HEK293T (cell line): Measurements from ENCODE around the gene PHACTR2.

Experiments used
- CTCF ChIA-PET: fragments of 350-600 bp; formaldehyde crosslinking; extraction: SDS; loops from one replicate; lab custom pipeline; 2021; ENCODE audit warnings: antibody characterized with exemption, inconsistent platforms; lab: Yijun Ruan, JAX
- POLR2A ChIA-PET: fragments of 350-600 bp; formaldehyde crosslinking; extraction: SDS; loops from one replicate; lab custom pipeline; 2020; ENCODE audit warnings: antibody characterized with exemption, inconsistent platforms; lab: Yijun Ruan, JAX
- DNase-seq: peaks from one replicate; pipeline ENCODE4 v3.0.0; 2012; ENCODE audit warnings: mixed read lengths; ENCODE audit errors: extremely low spot score
- ARNT ChIP-seq: fragments of 450-650 bp; IDR thresholded peaks from 2 replicates; pipeline ENCODE4 v1.6.1; 2017; ENCODE audit warnings: mild to moderate bottlenecking
- BHLHE40 ChIP-seq: fragments of 450-650 bp; IDR thresholded peaks from 2 replicates; pipeline ENCODE4 v1.6.1; 2016; ENCODE audit warnings: mild to moderate bottlenecking, moderate library complexity, borderline replicate concordance
- CTBP1 ChIP-seq: fragments of 450-650 bp; IDR thresholded peaks from 2 replicates; pipeline ENCODE4 v1.6.1; 2016; ENCODE audit warnings: borderline replicate concordance
- ELF4 ChIP-seq: fragments of 450-650 bp; IDR thresholded peaks from 2 replicates; pipeline ENCODE4 v1.6.1; 2017; ENCODE audit warnings: antibody characterized with exemption
- FOXA1 ChIP-seq: fragments of 450-650 bp; IDR thresholded peaks from 2 replicates; pipeline ENCODE4 v1.6.1; 2016; ENCODE audit warnings: mild to moderate bottlenecking
- FOXK2 ChIP-seq: fragments of 450-650 bp; IDR thresholded peaks from 2 replicates; pipeline ENCODE4 v1.6.1; 2016; ENCODE audit warnings: mild to moderate bottlenecking
- FOXM1 ChIP-seq: fragments of 450-650 bp; IDR thresholded peaks from 2 replicates; pipeline ENCODE4 v1.6.1; 2017; ENCODE audit warnings: mild to moderate bottlenecking, borderline replicate concordance
- HDGF ChIP-seq: fragments of 450-650 bp; IDR thresholded peaks from 2 replicates; pipeline ENCODE4 v1.6.1; 2017; ENCODE audit warnings: antibody characterized with exemption, borderline replicate concordance
- L3MBTL2 ChIP-seq: fragments of 450-650 bp; conservative IDR thresholded peaks from 2 replicates; pipeline ENCODE4 v1.6.1; 2016; ENCODE audit warnings: mild to moderate bottlenecking
- LEF1 ChIP-seq: fragments of 450-650 bp; IDR thresholded peaks from 2 replicates; pipeline ENCODE4 v1.6.1; 2017; ENCODE audit warnings: mild to moderate bottlenecking, borderline replicate concordance
- NFRKB ChIP-seq: fragments of 450-650 bp; IDR thresholded peaks from 2 replicates; pipeline ENCODE4 v1.6.1; 2016; ENCODE audit warnings: mild to moderate bottlenecking, moderate library complexity
- SP1 ChIP-seq: fragments of 450-650 bp; IDR thresholded peaks from 2 replicates; pipeline ENCODE4 v1.6.1; 2017
- SUZ12 ChIP-seq: fragments of 450-650 bp; IDR thresholded peaks from 2 replicates; pipeline ENCODE4 v1.6.1; 2016; ENCODE audit warnings: mild to moderate bottlenecking
- TARDBP ChIP-seq: fragments of 450-650 bp; IDR thresholded peaks from 2 replicates; pipeline ENCODE4 v1.6.1; 2016
- ZNF384 ChIP-seq: fragments of 450-650 bp; IDR thresholded peaks from 2 replicates; pipeline ENCODE4 v1.6.1; 2016
- TF ChIP-seq, protein P1 (sequence below): fragments of 450-650 bp; IDR thresholded peaks from 2 replicates; pipeline ENCODE4 v1.6.1; 2016

PHACTR2 gene

DNA sequence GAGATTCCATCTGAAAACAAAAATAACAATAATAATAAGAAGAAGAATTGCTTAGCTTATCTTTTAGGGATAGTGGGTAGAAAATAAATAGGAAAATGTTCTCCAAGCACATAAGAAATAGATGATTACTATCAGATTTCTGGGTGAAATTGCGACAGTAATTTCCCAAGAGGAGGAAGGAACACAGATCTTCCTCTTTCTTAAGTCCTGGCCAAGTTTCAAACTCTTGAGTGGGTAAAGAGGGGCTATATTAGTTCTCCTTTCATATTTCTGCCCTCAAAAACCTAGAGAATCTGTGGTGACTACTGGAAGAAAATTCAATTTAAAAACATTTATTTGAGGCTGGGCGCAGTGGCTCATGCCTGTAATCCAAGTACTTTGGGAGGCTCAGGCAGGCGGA lies 63.7 kb downstream of the PHACTR2 start:
- no peak for DNase-seq
- ChIA-PET POLR2A (no interaction called here), CTCF (no interaction called here)
- no peak for TF ChIP-seq FOXK2
- TF ChIP-seq L3MBTL2, result no peak
- TF ChIP-seq FOXM1, result no peak
- no peak for TF ChIP-seq CTBP1
- no peak for TF ChIP-seq SUZ12
- TF ChIP-seq LEF1, result no peak
- TF ChIP-seq NFRKB, result no peak
- no peak for TF ChIP-seq BHLHE40
- TF ChIP-seq ARNT, result no peak
- no peak for TF ChIP-seq ZNF384
- no peak for TF ChIP-seq SP1
- TF ChIP-seq, protein P1, sequence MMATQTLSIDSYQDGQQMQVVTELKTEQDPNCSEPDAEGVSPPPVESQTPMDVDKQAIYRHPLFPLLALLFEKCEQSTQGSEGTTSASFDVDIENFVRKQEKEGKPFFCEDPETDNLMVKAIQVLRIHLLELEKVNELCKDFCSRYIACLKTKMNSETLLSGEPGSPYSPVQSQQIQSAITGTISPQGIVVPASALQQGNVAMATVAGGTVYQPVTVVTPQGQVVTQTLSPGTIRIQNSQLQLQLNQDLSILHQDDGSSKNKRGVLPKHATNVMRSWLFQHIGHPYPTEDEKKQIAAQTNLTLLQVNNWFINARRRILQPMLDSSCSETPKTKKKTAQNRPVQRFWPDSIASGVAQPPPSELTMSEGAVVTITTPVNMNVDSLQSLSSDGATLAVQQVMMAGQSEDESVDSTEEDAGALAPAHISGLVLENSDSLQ, result no peak
- no peak for TF ChIP-seq TARDBP
- TF ChIP-seq HDGF, result no peak
- TF ChIP-seq ELF4, result no peak
- no peak for TF ChIP-seq FOXA1

DNA sequence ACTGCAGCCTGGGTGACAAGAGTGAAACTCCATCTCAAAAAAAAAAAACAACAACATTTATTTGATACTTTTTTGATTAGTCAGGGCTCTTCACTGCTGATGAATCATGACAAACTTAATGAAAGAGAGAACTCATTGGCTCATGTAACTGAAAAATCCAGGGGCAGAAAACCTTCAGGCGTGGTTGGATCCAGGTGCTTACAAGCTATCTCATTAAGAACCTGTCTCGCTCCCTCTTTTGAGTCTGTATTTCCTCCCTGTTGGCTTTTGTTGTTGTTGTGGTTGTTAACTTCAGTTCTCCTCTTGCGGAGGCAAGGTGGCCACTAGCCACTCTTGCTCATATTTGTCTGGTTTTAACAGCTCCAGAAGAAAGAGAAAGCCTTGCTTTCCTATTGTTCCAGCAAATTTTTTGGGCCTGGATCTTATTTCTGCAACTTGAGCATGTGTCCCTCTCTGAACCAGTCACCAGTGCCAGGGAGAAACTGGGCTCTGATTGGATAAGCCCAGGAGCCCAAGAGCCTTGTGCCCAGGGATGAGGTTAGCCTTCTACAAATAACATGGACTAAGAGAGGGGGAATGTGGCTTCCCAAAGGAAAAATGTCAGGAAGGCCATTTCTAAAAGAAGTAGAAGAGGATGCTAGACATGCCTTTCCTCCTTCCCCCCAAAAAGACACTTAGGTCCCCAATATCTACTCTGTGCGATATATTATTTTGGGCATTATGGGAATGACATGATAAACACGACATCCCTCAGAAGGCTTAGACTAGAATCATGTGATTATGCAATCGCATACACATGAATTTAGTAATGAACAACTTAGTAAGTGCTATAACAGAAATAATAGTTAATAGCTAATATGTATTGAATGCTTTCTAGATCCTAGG lies 64.5 kb downstream of the PHACTR2 start:
- TF ChIP-seq, protein P1, result no peak
- ChIA-PET CTCF (interaction anchor here (0.6 kb wide), 1 partner anchor 192 kb away, joined by 3 read pairs; no protein-coding TSS in a partner anchor), POLR2A (interaction anchor here (1.1 to 4.8 kb wide), 2 partner anchors 65 to 100 kb away, joined by 3 to 16 read pairs; partner anchors contain the start of genes LTV1 and PHACTR2)
- DNase-seq, result no peak

- no peak for DNase-seq
- TF ChIP-seq TARDBP, result no peak
- no peak for TF ChIP-seq BHLHE40
- TF ChIP-seq HDGF, result no peak
- no peak for TF ChIP-seq ELF4
- TF ChIP-seq FOXM1, result no peak
- TF ChIP-seq SUZ12, result no peak
- TF ChIP-seq L3MBTL2, result no peak
- no peak for TF ChIP-seq NFRKB
- TF ChIP-seq ARNT, result no peak
- no peak for TF ChIP-seq FOXK2
- TF ChIP-seq LEF1, result no peak
- TF ChIP-seq ZNF384, result no peak
- ChIA-PET POLR2A (interaction anchor here (1.1 to 4.8 kb wide), 2 partner anchors 65 to 100 kb away, joined by 3 to 16 read pairs; partner anchors contain the start of genes LTV1 and PHACTR2), CTCF (no interaction called here)
Observed at GRCh38 chr6:143742955-143743255, 65.1 kb downstream of the PHACTR2 start.

DNA sequence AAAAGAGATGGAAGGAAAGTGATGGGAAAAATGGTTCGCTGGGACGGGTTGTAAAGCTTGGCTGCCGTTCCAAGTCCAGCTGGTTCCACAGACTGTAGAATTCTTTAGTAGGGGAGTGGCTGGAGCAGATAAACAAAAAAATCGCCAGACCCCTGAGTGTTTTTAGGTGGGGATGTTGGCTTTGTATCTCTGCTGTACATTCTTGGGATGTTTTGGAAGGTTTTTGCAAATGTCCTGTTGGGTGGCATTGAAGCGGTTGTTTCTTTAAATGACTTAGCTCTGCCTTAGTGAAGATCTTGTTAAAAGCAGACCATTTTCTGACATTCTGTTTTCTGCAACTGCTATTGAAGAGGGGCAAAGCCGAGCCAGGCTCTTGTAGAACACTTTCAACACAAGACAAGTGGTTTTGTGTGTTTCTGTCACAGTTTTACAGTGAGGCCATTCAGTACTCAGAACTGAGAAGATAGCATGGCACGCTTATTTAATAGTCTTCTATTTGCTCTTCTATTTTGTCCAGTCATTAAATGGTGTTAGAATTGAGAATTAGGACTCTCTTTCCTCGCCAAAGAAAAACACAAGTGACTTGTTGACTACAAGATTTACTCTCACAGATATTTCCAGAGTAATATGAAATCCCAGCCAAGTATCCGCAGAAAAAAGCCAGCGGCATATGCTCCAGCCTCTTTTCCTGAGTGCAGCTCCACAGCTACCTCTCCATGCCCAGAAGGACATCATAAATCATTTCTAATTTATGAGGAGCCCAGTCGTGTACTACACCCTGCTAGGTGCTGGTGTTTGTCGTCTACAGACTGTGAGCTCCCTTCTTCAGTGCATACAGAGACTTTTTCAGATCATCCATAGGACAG lies 65.8 kb downstream of the PHACTR2 start:
- ChIA-PET POLR2A (interaction anchor here (1.1 to 4.8 kb wide), 2 partner anchors 66 to 99 kb away, joined by 3 to 16 read pairs; partner anchors contain the start of genes LTV1 and PHACTR2), CTCF (interaction anchor here (0.7 kb wide), 1 partner anchor 10 kb away, joined by 3 read pairs; no protein-coding TSS in a partner anchor)
- no peak for TF ChIP-seq FOXM1
- TF ChIP-seq, protein P1, result peak; percentile 90
- DNase-seq, result peak; percentile 60

DNA sequence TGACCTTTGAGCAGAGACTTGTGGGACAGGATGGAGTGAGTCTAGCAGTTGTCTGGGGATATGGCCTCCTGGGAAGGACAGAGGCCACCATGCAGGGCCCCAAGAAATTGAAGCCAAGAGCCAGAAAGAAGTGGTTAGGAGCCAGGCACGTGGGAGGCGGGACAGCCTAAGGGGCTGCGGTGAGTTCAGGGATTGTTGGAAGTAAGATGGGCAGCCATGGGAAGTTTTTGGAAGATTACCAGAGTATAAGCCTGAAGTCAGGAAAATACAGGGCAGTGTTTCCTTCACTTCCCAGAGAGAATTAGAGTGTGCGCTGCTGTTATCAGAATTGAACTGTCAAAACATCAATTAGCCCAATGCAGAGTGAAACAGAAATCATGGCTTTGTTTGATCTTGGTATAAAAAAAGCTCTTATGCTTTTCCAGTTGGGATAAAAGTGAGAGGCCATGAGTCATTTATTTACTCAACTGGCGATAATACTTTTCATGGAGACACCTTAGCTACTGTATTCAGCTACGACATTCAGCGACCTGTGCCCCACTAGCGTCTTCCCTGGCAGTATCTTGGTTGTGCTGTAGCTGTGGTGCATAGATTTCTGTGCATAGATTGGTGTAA lies 66.9 kb downstream of the PHACTR2 start:
- no peak for DNase-seq
- TF ChIP-seq NFRKB (no peak), TARDBP (no peak), SUZ12 (no peak), SP1 (no peak), FOXK2 (no peak), FOXM1 (no peak), HDGF (no peak), L3MBTL2 (no peak; the same call in none of the 2 replicates), FOXA1 (no peak), ELF4 (no peak), ARNT (no peak), BHLHE40 (no peak)
- TF ChIP-seq, protein P1, result no peak
- ChIA-PET CTCF (interaction anchor here (0.7 kb wide), 1 partner anchor 9 kb away, joined by 3 read pairs; no protein-coding TSS in a partner anchor), POLR2A (interaction anchor here (4.8 kb wide), 1 partner anchor 98 kb away, joined by 16 read pairs; the partner anchor contains the start of gene LTV1)
